ENCODE results near the gene USP47.

Gene USP47

DNA sequence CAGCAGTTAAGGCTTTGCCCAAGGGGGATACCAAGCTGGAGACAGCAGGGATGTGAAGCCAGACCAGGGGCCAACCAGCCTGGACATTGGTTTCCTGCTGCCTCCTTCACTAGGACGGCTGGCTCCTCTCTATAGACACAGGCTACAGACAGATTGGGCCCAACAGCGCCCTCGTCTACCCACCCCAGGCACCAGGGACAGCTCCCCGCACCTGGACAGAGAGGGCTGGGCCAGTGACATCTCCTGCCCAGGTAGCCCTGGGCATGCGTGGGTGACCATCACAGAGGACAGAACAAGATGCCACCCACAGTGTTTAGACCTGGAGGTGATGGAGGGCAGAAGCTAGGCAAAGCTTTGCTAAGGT, 165.4 kb downstream of the USP47 start:
- no peak for DNase-seq

DNA sequence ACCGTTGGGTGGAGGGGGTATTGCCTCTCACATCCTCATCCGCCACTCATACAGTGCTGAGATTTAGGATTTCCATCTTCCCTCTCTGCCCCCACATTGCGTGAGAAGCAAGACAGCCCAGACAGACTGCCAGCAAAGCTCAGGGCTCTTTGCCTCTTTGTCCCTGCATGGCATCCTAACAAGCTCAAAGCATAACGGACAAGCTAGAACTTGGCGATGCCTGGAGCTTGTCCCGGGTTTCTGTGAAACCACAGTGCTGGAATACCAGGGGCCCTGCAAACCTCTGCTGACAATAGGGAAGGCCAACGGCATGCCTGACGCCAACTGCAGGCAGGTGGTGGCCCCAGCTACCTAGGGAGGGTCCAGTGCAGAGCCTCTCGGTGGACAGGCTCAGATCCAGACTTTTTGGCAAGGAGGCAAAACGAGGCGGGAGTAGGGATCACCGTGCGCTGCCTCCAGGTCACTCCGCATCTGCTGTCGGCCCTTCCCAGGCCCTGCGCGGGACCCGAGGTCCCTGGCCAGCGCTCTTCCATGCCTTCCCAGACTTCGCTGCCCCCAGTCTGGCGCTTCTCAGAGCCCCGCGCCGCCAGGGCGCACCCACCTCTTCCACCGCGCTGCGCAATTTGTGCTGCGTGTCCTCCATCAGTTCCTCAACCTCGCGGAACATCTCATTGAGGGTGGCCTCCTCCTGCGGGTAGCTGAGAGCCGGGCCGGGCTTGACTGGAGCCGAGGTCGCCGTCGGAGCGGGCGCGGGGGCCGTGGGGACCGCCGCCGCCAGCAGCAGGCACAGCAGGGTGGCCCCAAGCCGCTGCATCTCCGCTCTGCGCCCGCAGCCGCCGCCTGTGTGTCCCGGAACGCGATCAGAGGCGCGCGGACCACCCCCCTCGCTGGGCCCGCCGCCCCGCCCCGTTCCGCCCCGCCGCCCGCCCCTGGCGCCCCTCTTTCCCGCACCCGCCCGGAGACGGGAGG, 166.3 kb downstream of the USP47 start, which contains the start of gene DKK3:
TSS of gene DKK3 (minus strand) at position 858 of the 969 bp plus-strand sequence. CDS start at position 814, 44 bp downstream.
- DNase-seq, result peak; percentile 6
